HL-60 (cell line): Measurements from ENCODE around the gene PRPH.

Source experiments
- DNase-seq, 2 experiments: peaks; one replicate each; pipeline ENCODE4 v3.0.0-alpha.2; 2010 to 2020; ENCODE audit warnings: low read depth in 1 of 2, low spot score in 1 of 2
- H3K27ac ChIP-seq: fragments of 250-450 bp; sonication (Bioruptor Pico); replicated peaks from 2 replicates; pipeline ENCODE4 v1.5.1; 2020; ENCODE audit warnings: mild to moderate bottlenecking, moderate library complexity
- H3K27me3 ChIP-seq: fragments of 250-450 bp; sonication (Bioruptor Pico); 2 replicates; pipeline ENCODE4 v1.5.1; 2021; ENCODE audit warnings: mild to moderate bottlenecking, moderate library complexity; ENCODE audit not compliant: insufficient read depth, poor library complexity, severe bottlenecking
- H3K4me3 ChIP-seq: replicated peaks from 2 replicates; pipeline ENCODE4 v1.5.1; 2011; ENCODE audit warnings: mild to moderate bottlenecking, control low read depth, low read length; ENCODE audit not compliant: insufficient read depth
- CTCF ChIP-seq: IDR thresholded peaks from one replicate; pipeline ENCODE4 v1.5.1; 2011; ENCODE audit warnings: low read length, control low read depth, inconsistent platforms; ENCODE audit not compliant: insufficient read depth
- GABPA ChIP-seq: IDR thresholded peaks from 2 replicates; pipeline ENCODE4 v1.6.1; 2012; ENCODE audit warnings: low read depth
- POLR2AphosphoS5 ChIP-seq: IDR thresholded peaks from 2 replicates; pipeline ENCODE4 v1.6.1; 2012; ENCODE audit warnings: low read depth
- REST ChIP-seq: IDR thresholded peaks from 2 replicates; pipeline ENCODE4 v1.6.1; 2012; ENCODE audit warnings: low read depth; ENCODE audit not compliant: insufficient replicate concordance
- SPI1 ChIP-seq: IDR thresholded peaks from 2 replicates; pipeline ENCODE4 v1.6.1; 2012; ENCODE audit warnings: low read depth, mild to moderate bottlenecking, borderline replicate concordance

PRPH gene

GRCh38 chr12:49297695-49298060 lies 2.7 kb downstream of the PRPH start:
- H3K4me3 ChIP-seq = no peak overlapping the region
- H3K27me3 ChIP-seq = peaks cover 43% of the 10 kb centered on the region
- DNase-seq = no peak
- no peak overlapping the region for H3K27ac ChIP-seq
- TF ChIP-seq GABPA = no peak
- no peak for TF ChIP-seq REST
- no peak for TF ChIP-seq CTCF
- no peak for TF ChIP-seq POLR2AphosphoS5
- no peak for TF ChIP-seq SPI1

- Histone ChIP-seq H3K27ac (no peak overlapping the region), H3K4me3 (no peak overlapping the region), H3K27me3 (peaks cover 43% of the 10 kb centered on the region)
- no peak for TF ChIP-seq SPI1
- no peak for TF ChIP-seq REST
- peak; percentile 14 for TF ChIP-seq CTCF
- peak in 1 of 2 experiments; percentile 36 for DNase-seq
These were observed 3.2 kb downstream of the PRPH start for GRCh38 chr12:49298160-49298559.

GRCh38 chr12:49301760-49302159 lies 6.8 kb downstream of the PRPH start:
- H3K27me3 ChIP-seq = peaks cover 12% of the 10 kb centered on the region
- no peak overlapping the region for H3K4me3 ChIP-seq
- H3K27ac ChIP-seq = no peak overlapping the region
- no peak for TF ChIP-seq REST
- TF ChIP-seq POLR2AphosphoS5 = no peak
- no peak for TF ChIP-seq SPI1
- TF ChIP-seq CTCF = no peak
- no peak for DNase-seq
